Parathyroid adenoma (tissue), 2 donors: ENCODE measurements around the gene ERCC4.

Source experiments
- H2AFZ ChIP-seq: fragments of 300-600 bp; sonication (generic); one replicate; pipeline ENCODE4 v1.7.0; 2017; ENCODE audit warnings: antibody characterized with exemption, mild to moderate bottlenecking
- H3K27ac ChIP-seq: fragments of 300-600 bp; sonication (generic); one replicate; pipeline ENCODE4 v1.7.0; 2017
- H3K27me3 ChIP-seq: fragments of 300-600 bp; sonication (generic); one replicate; pipeline ENCODE4 v1.7.0; 2017; ENCODE audit warnings: low read length; ENCODE audit not compliant: control insufficient read depth, insufficient read depth
- H3K36me3 ChIP-seq: fragments of 300-600 bp; sonication (generic); one replicate; pipeline ENCODE4 v1.7.0; 2017; ENCODE audit warnings: low read length; ENCODE audit not compliant: control insufficient read depth, insufficient read depth
- H3K4me1 ChIP-seq: fragments of 300-600 bp; sonication (generic); one replicate; pipeline ENCODE4 v1.7.0; 2017; ENCODE audit warnings: control low read depth
- H3K4me2 ChIP-seq: fragments of 300-600 bp; sonication (generic); one replicate; pipeline ENCODE4 v1.7.0; 2017; ENCODE audit warnings: low read length
- H3K4me3 ChIP-seq: fragments of 300-600 bp; sonication (generic); one replicate; pipeline ENCODE4 v1.7.0; 2017; ENCODE audit warnings: low read depth, low read length
- H3K79me2 ChIP-seq: fragments of 300-600 bp; sonication (generic); one replicate; pipeline ENCODE4 v1.7.0; 2017; ENCODE audit warnings: control low read depth
- H3K9ac ChIP-seq: fragments of 300-600 bp; sonication (generic); one replicate; pipeline ENCODE4 v1.7.0; 2017; ENCODE audit warnings: mild to moderate bottlenecking
- H3K9me3 ChIP-seq: fragments of 300-600 bp; sonication (generic); one replicate; pipeline ENCODE4 v1.7.0; 2017; ENCODE audit warnings: low read length; ENCODE audit not compliant: control insufficient read depth
- CTCF ChIP-seq: fragments of 300-600 bp; sonication (generic); IDR thresholded peaks from one replicate; pipeline ENCODE4 v1.7.0; 2017; ENCODE audit warnings: antibody characterized with exemption, mild to moderate bottlenecking
- donor health status: primary hyperparathyroidism.

The ERCC4 gene

GRCh38 chr16:13919683-13920509 is at the start of gene ERCC4:
Gene ERCC4 (plus strand): TSS chr16:13920154. CDS start chr16:13920166, 12 bp downstream.
- Histone ChIP-seq H3K27me3 (no peaks in the 10 kb centered on the region), H3K9ac (peak within 1 kb of the TSS; percentile 89), H3K27ac (peak within 1 kb of the TSS; percentile 62), H3K4me1 (peaks cover 3% of the 10 kb centered on the region), H2AFZ (peak within 1 kb of the TSS; percentile 100), H3K36me3 (no peaks in the 10 kb centered on the region), H3K4me3 (peak within 1 kb of the TSS; percentile 92), H3K4me2 (peak within 1 kb of the TSS; percentile 97), H3K9me3 (no peaks in the 10 kb centered on the region), H3K79me2 (peaks cover 2% of the 10 kb centered on the region)
- peak; percentile 94 for TF ChIP-seq CTCF

- TF ChIP-seq CTCF, result peak; percentile 22
- Histone ChIP-seq H3K27ac (no peak overlapping the region), H3K4me2 (no peak overlapping the region), H3K9me3 (no peaks in the 10 kb centered on the region), H3K9ac (no peak overlapping the region), H2AFZ (no peak overlapping the region), H3K36me3 (no peaks in the 10 kb centered on the region), H3K79me2 (no peaks in the 10 kb centered on the region), H3K4me1 (no peaks in the 10 kb centered on the region), H3K4me3 (no peak overlapping the region), H3K27me3 (no peaks in the 10 kb centered on the region)
These were observed 46.0 kb upstream of the ERCC4 start for GRCh38 chr16:13873835-13874438.

- no peak for TF ChIP-seq CTCF
- no peaks in the 10 kb centered on the region for H3K36me3 ChIP-seq
- H3K9ac ChIP-seq, result no peak overlapping the region
- H3K27ac ChIP-seq, result no peak overlapping the region
- H3K27me3 ChIP-seq, result no peaks in the 10 kb centered on the region
- no peaks in the 10 kb centered on the region for H3K4me1 ChIP-seq
- no peak overlapping the region for H2AFZ ChIP-seq
- H3K9me3 ChIP-seq, result no peaks in the 10 kb centered on the region
- H3K4me3 ChIP-seq, result no peak overlapping the region
- H3K4me2 ChIP-seq, result no peak overlapping the region
- H3K79me2 ChIP-seq, result no peaks in the 10 kb centered on the region
These were observed 44.2 kb upstream of the ERCC4 start for GRCh38 chr16:13875614-13876284.

- H3K4me1 ChIP-seq, result no peaks in the 10 kb centered on the region
- no peak for TF ChIP-seq CTCF
- no peak overlapping the region for H3K4me3 ChIP-seq
- H2AFZ ChIP-seq, result no peak overlapping the region
- no peak overlapping the region for H3K27ac ChIP-seq
- no peaks in the 10 kb centered on the region for H3K79me2 ChIP-seq
- H3K9ac ChIP-seq, result no peak overlapping the region
- no peak overlapping the region for H3K4me2 ChIP-seq
- no peaks in the 10 kb centered on the region for H3K27me3 ChIP-seq
- no peaks in the 10 kb centered on the region for H3K36me3 ChIP-seq
- H3K9me3 ChIP-seq, result no peaks in the 10 kb centered on the region
These were observed 36.7 kb upstream of the ERCC4 start for GRCh38 chr16:13883276-13883675.
